Measurements from ENCODE around the gene NKIRAS2.

NKIRAS2 gene

DNA sequence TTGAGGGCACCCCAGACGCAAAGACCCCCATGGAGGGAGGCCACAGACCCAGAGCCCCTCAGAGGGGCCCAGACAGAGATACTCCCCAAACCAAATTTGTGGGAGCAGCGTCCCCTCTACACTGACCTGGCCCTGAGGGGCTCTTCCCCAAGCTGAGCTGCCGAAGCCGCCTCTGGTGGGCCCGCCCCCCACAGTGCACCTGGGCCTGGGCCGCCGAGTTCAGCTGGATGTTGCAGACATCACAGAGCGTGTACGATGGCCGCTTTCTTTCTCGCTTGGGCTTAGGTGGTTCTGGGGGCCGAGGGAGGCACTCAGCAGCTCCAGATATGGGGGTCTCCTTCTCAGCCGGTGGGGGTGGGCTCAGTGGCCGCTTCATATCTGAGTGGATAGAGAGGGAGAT lies 42.8 kb downstream of the NKIRAS2 start:
- H3K4me3 ChIP-seq (ENCODE audit: low read depth, low read length), result no peak overlapping the region
- DNase-seq (ENCODE audit: low read depth), result no peak

GRCh38 chr17:42065201-42065600 lies 45.3 kb downstream of the NKIRAS2 start:
- H3K4me3 ChIP-seq (ENCODE audit: low read depth, low read length), result no peak overlapping the region
- DNase-seq (ENCODE audit: low read depth), result peak; percentile 33
- TF ChIP-seq CTCF (conservative IDR thresholded peaks at IDR 0.05; ENCODE audit: low read depth, low read length), result no peak

More for the DNA sequence above, 42.8 kb downstream of the NKIRAS2 start:
- no peak for TF ChIP-seq CTCF (conservative IDR thresholded peaks at IDR 0.05; ENCODE audit: low read depth, low read length)

GRCh38 chr17:42067371-42068091 lies 47.6 kb downstream of the NKIRAS2 start:
- H3K4me3 ChIP-seq (ENCODE audit: low read depth, low read length), result no peak overlapping the region
- peak; percentile 92 for TF ChIP-seq CTCF (conservative IDR thresholded peaks at IDR 0.05; ENCODE audit: low read depth, low read length)
- DNase-seq (ENCODE audit: low read depth), result peak; percentile 47

GRCh38 chr17:42068979-42069378 lies 49.1 kb downstream of the NKIRAS2 start:
- no peak for DNase-seq (ENCODE audit: low read depth)
- no peak for TF ChIP-seq CTCF (conservative IDR thresholded peaks at IDR 0.05; ENCODE audit: low read depth, low read length)
- H3K4me3 ChIP-seq (ENCODE audit: low read depth, low read length), result no peak overlapping the region

- no peak for DNase-seq (ENCODE audit: low read depth)
- H3K4me3 ChIP-seq (ENCODE audit: low read depth, low read length), result no peak overlapping the region
- TF ChIP-seq CTCF (conservative IDR thresholded peaks at IDR 0.05; ENCODE audit: low read depth, low read length), result no peak
These were observed 51.9 kb downstream of the NKIRAS2 start for GRCh38 chr17:42071810-42072209.

- no peak for TF ChIP-seq CTCF (conservative IDR thresholded peaks at IDR 0.05; ENCODE audit: low read depth, low read length)
- DNase-seq (ENCODE audit: low read depth), result no peak
- H3K4me3 ChIP-seq (ENCODE audit: low read depth, low read length), result peak overlapping the region; percentile 24
These were observed 52.7 kb downstream of the NKIRAS2 start for GRCh38 chr17:42072323-42073187.
